Activated CD8-positive, alpha-beta memory T cell treated with anti-CD3 and anti-CD28 coated beads, Interleukin-2, amount 50 U/mL, for 24 hours (primary cell): Measurements from ENCODE around the gene NIM1K.
"Not testable (repeated sequence)": the region's sequence is repeated elsewhere in the genome, so short reads cannot be mapped to it uniquely, and the experiment has no call there.

Experiments used
- DNase-seq: peaks from one replicate; pipeline ENCODE4 v3.0.0-alpha.2; 2020; ENCODE audit errors: extremely low read depth

NIM1K gene

DNA sequence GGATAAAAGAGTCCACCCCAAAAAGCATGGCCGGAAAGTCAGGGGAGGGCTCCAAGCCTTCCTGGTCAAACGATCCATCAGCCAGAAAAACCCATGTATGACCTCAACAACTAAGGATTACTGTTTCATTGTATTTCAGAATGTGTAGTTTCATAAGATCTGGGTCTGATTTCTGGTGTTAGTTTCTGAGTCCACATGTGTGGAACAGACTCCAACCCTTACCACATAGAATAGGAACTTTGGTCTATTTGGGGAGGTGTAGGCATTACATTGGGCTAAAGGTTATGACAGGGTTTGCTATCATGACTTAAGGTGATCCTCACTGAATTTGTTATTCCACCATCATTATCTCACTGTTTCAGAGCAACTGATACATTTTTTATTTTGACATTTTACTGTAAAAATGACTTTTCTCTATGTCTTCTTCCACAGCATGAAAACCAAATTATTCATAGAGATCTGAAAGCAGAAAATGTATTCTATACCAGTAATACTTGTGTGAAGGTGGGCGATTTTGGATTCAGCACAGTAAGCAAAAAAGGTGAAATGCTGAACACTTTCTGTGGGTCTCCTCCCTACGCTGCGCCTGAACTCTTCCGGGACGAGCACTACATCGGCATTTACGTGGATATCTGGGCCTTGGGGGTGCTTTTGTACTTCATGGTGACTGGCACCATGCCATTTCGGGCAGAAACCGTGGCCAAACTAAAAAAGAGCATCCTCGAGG lies 87.7 kb downstream of the NIM1K start:
- no peak for DNase-seq

DNA sequence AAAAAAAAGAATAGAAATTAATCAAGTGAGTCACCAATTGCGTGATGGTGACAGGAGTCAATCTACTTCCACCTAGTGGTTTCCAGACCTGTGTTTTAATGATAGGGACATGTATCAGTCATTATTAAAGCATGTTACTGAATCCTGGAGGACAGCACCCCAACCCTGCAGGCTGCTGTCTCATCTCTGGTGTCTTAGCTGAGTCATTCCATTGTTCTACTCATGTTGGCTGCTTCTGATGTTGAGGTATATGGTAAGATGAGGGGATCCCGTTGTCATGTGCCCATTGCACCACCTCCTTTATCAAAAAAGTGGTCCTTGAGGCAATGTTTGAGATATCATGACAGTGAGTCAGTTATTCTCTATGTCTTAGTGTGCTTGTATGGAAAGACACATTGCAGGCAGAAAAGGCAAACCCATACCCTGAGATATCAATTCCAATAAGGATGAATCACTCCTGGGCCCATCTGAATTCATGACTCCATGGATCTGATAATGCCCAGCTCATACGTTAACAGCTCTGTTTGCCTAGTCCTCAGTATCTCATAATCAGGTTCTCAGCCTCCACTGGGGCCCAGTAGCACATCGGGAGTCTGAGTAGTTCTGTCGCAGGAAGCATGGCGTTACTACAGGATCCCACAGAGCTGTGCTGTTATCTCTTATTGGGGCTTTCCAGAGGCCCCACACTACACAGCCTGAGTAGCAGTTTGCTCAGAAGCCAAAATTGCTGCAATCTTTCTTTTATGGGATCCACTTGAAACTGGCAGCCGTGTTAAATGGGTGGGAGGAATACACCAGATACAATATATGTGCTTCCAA lies 90.0 kb downstream of the NIM1K start:
- no peak for DNase-seq

DNA sequence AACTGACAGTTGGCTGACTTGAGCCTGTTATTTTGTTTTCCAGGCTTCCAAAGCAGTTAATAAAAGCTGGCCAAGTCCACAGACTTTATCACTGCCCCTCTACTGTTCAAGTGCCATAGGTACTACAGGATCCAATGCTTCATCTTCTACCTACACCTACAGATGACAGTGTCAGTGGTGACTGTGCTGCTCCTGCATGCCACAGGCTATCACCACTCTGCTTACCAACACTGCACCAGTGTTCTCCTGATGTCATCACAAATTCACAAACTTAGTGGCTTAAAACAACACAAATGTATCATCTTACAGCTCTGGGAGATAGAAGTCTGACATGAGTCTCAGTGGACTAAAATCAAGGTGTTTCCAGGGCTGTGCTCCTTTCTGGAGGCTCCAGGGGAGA lies 94.6 kb downstream of the NIM1K start:
- no peak for DNase-seq

DNA sequence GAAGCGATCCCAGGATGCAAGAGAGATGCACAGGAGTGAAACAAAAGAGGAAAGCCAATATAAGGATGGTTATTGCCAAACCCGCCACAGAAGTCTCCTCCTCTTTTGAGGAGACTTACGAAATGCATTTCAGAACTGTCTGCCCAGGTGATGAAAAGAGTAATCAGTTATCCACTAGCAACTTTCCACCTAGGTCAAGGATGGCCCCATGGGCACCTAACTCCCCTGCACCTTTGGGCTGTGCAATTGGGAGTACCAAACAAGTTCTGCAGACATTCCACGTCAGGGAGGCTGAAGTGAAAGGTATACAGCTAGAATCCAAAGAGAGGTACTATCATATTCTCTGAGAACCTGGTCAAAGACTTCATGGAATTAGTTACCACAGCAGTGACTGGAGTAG lies 95.5 kb downstream of the NIM1K start:
- DNase-seq: no peak

DNA sequence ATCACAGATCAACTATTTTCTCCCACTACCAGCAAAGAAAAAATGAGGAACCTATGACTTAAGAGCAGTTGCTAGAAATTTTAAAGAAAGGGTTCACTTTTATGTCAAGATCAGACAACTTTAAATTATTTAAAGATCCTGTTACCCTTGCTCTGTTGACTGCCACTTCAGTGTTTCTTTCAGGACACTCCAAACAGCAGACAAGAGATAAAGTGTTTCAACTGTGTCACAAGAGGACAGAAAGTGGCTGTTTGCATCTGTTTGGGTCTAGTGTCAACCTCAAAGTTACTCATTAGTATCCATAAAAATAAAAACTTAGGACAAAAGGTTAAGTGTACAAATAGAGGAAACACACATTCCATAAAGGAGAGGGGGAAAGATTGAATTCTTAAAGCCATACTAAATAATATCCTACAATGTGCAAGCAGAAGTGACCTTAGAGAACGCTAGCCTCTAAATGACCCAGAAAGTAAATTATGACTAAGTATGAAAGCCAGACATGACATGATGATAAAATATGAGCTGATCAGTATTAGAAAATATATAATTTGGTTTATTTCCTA lies 96.3 kb downstream of the NIM1K start:
- no peak for DNase-seq

DNA sequence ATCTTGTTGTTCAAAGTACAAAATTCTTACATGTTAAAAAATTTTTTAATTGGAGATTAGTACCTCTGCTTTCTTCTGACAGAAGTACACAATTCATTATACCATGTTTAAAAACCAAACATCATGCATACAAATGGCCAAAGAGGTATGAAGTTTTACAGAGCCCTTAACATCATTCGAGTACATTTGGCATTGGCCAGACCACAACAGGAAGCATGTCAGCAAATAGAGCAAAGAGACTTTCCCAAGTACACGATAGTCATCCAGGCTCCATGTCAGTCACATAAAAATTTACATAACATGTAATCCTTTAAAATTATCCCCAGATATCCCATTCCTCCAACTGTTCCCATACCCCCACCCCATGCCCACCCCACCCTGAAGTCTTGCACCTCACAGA lies 98.7 kb downstream of the NIM1K start:
- DNase-seq: no peak

DNA sequence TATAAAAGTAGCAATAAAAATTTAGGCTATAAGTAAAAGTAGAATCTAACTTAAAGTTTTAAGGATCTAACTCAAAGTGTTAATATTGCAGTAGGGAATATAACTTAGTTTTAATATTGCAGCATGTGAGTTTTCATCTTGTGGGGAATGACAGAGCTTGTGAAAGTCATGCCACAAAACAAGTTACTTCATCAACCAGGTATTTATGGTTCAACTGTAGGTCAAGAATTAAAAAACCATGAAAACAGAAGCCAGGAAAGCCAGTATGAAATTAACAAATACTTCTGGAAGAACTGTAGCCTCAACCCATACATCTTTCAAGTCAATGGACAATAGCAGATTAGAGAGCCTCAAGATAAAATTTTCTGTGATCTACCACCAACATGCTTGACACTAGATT lies 102.2 kb downstream of the NIM1K start:
- DNase-seq: no peak

DNA sequence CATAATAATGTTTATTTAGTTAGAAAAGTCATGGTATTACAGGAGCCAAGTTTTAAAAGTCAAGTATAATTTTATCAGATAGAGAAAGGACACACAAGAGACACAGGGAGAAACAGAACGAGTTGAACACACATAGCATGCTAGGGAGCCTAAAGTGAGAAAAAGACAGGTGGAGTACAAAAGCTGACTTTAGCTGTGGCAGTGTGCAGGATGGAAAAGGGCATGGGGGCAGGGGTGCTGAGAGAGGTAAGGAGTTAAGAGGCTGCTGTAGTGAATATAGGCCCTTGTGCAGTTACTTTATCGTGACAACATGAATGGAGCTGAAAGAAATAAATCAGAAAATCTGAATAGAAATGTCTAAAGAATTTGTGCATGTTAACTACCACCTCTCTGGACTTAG lies 103.2 kb downstream of the NIM1K start:
- DNase-seq: no peak

DNA sequence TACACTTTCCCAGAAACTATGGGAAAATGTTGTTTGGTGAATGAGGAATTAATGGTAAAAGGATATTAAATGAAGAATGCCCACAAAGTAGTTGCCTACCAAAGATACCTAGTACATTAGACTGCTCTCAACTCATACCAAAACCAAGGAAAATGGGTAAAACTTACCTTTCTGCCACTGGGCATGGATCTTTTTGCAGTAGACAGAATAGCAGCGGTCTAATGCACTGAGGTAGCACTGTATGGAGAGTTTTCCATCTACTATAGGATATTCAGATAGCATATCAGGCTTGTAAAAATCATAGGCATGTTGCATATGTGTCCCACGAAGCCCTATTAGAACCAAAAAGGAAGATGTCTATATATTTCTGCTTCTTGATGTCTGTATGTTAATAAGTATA lies 104.8 kb downstream of the NIM1K start:
- no peak for DNase-seq

DNA sequence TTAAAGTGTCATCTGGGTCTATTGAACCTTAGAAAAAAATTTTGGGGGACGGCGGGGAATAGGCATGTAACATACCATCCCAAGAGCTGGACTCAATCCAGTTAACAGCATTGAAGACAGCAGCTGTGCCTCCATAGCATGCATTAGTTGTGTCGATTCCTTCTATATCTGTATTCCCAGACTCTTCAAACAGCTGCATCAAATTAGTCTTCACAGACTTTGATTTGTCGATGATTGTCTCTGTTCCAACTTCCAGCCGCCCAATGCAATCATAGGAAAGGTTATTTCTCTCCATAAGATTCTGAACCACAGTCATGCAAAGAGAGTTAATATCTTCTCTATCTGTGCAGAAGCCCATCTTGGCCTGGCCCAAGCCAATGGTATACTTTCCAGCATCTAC lies 106.4 kb downstream of the NIM1K start:
- DNase-seq: no peak

DNA sequence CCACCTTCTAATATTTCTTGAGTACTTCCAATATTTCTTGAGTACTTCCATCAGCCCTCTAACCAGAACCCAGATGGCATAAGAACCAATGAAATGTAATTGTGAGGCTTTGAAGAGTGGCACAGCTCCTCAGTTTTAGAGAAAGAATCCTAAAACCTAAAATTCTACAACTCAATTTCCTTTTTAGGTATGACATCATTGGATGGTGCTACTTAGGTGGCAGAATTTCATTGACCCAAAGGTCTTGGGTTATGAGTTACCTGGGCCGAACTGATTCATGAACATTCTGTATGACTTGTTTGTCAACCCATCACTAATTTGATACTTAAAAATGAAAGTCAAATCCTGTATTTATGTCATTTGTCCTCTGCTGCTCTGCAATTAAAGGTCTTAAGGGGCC lies 108.1 kb downstream of the NIM1K start:
- no peak for DNase-seq

DNA sequence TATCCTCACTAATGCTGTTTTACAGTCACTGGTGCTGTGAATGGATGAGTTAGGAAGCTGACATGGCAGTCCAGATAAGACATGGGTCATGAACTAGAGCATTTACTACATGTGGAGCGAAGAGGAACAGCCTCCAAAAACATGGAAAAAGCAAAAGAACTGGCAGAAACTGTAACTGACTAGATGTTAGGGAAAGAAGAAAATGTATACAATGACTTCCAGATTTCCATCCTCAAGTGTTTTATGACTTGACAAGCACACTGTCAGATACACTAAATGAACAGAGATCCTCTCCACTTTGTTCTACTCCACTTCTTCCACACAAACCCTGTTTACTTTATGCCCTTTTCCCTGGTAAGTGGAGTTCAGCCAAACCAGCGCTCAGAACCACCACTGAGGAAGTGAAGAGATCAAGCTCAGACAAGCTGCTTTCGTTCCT lies 109.6 kb downstream of the NIM1K start:
- no peak for DNase-seq

DNA sequence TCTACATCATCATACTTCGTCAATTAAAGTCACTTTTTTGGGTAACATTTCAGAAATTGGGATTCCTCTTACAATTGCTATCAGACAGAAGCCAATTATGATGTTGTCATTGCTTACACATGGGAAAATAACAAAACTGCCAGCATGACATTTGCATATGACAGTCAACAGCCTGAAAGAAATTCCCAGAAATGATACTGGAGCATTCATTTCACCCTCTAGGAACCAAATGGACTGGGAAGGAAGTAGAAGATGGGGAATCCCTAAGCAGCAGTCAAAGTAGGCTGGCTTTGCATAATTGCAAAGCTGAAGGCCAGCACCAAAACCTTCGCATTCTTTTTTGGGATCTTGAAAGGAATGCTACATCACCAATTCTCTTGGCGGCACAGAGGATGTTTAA lies 110.5 kb downstream of the NIM1K start:
- no peak for DNase-seq

DNA sequence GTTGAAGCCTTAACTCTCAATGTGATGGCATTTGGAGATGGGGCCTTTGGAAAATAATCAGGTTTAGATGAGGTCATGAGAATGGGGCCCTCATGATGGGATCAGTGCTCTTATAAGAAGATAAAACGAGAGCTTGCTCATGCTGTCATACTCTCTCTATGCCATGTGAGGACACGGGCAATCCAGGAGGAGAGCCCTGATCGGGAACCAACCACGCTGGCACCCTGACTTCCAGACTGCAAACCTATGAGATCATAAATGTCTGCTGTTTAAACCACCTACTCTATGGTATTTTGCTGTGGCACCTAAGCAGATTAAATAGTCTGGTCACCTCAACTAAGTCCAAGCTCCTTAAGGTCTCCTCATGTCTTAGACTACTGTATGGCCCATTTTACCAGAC lies 111.2 kb downstream of the NIM1K start:
- no peak for DNase-seq

DNA sequence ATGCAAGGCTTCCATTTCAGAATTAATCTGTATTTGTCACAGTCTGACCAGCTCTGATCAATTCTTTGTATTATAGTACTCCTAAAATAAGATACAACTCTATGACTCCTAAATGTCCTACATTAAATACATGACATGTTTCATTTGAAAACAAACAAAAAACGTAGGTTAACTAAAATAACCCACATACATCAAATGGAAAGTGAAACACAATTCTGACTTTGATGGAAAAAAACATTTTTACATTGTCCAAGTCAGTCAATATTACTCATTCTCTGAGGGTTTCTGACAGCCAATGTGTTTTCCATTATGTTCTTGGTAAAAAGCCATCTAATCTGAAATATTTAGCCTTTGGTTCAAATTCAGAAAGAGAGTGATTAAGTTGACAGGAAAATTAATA lies 112.5 kb downstream of the NIM1K start:
- DNase-seq: no peak

DNA sequence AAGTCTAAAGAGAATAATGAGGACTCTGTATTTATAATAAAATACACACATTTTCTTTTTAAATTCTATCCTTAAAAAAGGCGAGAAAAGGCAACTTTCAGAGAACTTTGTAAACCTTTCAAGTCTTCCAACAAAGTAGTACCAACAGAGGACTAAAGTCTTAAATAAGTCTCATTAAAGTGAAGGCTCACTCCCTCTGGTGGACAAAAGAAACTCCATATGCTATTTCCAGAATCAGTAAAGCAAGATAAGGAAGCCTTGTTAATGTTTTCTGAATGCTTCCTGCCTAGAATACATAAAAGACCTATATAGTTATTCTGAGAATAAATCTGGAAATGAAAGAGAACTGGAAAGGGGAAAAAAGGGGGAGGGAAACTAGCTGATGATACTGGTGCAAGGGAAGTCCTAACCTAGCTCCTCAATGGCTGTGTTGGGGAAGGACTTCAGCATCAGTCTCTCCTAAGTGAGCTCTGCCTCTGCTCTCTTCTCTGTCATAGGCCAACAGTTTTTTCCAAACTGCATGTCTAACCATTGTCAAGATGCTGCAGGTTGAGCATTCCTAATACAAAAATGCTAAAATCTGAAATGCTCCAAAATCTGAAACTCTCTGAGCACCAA lies 114.0 kb downstream of the NIM1K start:
- no peak for DNase-seq

DNA sequence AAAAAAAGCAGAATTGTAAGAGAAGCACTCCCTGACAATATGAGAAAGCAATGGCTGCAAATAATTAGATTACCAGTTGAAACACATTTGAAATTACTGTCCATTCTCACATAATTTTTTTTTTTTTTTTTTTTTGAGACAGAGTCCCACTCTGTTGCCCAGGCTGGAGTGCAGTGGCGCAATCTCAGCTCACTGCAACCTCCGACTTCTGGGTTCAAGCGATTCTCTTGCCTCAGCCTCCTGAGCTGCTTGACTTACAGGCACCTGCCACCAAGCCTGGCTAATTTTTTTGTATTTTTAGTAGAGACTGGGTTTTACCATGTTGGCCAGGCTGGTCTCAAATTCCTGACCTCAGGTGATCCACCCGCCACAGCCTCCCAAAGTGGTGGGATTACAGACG lies 114.9 kb downstream of the NIM1K start:
- DNase-seq: not testable (repeated sequence)

DNA sequence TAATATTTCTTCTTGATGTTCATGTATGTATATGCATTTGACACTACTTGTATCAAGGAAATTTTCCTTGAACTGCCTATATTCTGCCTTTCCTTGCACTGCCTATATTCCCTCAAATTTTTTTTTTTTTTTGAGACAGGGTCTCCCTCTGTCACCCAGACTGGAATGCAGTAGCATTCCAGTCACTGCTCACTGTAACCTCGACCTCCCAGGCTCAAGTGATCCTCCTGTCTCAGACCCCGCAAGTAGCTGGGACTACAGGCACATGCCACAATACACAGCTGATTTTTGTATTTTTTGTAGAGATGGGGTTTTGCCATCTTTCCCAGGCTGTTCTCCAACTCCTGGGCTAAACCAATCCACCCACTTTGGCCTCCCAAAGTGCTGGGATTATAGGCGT lies 117.1 kb downstream of the NIM1K start:
- no peak for DNase-seq

DNA sequence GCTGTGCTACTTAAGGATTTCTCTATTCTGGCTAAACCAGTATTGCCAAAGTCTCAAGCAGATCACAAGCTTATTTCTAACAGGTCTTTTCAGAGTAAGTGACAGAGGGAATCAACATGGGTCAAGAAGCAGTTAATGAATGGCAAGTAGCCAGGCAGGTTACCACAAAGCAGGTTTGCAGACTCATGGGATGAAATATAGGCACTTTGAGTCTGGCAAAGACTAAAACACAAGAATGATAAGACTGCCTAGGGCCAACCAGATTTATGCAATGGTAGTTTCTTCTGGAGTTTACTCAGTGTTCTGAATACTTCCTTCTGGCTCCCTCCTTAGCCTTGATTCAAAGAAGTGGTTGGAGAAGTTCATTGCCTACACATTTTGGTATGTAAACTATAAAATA lies 117.6 kb downstream of the NIM1K start:
- DNase-seq: no peak

DNA sequence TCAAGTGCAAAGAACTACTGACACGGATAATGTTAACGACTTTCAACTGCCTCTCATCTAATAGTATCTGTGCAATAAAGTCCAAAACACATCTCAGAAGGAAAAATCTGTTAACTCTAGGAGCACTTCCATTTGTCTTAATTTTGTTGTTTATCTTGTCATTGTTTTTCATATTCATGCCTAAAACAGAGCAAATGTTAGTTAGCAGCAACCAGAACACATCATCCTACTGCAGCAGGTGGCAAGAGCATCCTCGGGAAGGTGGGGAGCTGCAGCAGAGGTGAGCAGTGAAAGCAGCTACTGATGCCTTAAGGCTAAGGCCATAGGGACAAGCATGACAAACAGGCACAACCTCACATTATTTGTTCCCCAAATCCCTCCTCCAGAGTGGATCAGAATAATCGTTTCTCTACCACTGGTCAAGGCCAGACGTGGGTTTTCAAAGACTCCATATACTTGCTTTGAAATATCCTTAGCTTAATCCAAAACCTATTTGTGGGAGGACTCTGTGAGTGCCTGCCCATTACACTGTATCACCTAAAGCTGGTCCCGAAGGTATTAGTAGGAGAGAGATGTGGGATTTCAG lies 120.1 kb downstream of the NIM1K start:
- no peak for DNase-seq

DNA sequence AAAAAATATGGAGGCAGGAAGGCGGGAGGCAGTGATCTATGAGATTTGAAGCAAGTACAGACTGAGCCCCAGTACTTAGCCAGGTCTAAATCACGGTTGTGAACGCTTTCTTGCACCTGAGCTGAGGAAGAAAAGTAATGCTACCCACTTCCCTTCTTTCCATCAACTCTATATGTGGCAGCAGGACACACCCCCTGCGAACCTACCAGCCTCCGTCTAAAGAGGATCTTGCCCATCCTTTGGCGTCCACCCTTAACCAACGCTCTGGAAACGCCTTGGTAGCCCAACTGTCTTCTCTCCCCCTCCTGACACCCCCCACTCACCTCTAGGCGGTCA lies 120.6 kb downstream of the NIM1K start:
- no peak for DNase-seq
